SK-N-SH (cell line): ENCODE results near the gene GABRD. TPM values are rescaled to one million over a fixed set of nuclear protein-coding genes. Genes with fewer than 3 reads are reported as not detected.

ENCODE experiments used
- CTCF ChIA-PET: fragments of 300-600, 350-600 bp; formaldehyde crosslinking; extraction: SDS; loops from one replicate; lab custom pipeline; 2021; lab: Yijun Ruan, JAX
- POLR2A ChIA-PET: fragments of 350-600 bp; sonication (Branson Sonifier 250); formaldehyde crosslinking; extraction: SDS; loops from one replicate; lab custom pipeline; 2020; ENCODE audit warnings: antibody characterized with exemption, inconsistent platforms; lab: Yijun Ruan, JAX
- DNase-seq: peaks from one replicate; pipeline ENCODE4 v3.0.0; 2012
- H2AFZ ChIP-seq: fragments of 200-600 bp; sonication (generic); 2 replicates; pipeline ENCODE4 v1.8.1; 2016; ENCODE audit warnings: antibody characterized with exemption, mild to moderate bottlenecking, low read depth
- H3F3A ChIP-seq: fragments of 200-600 bp; sonication (generic); replicated peaks from 2 replicates; pipeline ENCODE3; 2016; ENCODE audit warnings: antibody characterized with exemption, mild to moderate bottlenecking; ENCODE audit not compliant: insufficient read depth
- H3K27ac ChIP-seq, 2 experiments: fragments of 200-500 bp in 1 of 2; fragments of 200-600 bp in 1 of 2; sonication (Bioruptor generic) in 1 of 2; sonication (generic), shearing (Covaris generic) in 1 of 2; 2 replicates each; pipeline versions ENCODE4 v1.5.1 to v1.6.1; 2014 to 2016; ENCODE audit warnings: low read depth in 2 of 2, inconsistent platforms in 1 of 2, low read length in 1 of 2, mild to moderate bottlenecking in 1 of 2, mixed read lengths in 1 of 2
- H3K27me3 ChIP-seq: fragments of 200-600 bp; sonication (generic), shearing (Covaris generic); 2 replicates; pipeline ENCODE4 v1.6.1; 2016; ENCODE audit warnings: mixed run types; ENCODE audit not compliant: insufficient read depth
- H3K36me3 ChIP-seq, 2 experiments: fragments of 200-500 bp in 1 of 2; fragments of 200-600 bp in 1 of 2; sonication (Bioruptor generic) in 1 of 2; sonication (generic) in 1 of 2; replicated peaks in 1 of 2; 2 replicates each; pipeline versions ENCODE3 to v1.5.1; 2014 to 2016; ENCODE audit warnings: low read length in 1 of 2, mild to moderate bottlenecking in 1 of 2; ENCODE audit not compliant: insufficient read depth in 2 of 2, control insufficient read depth in 1 of 2
- H3K4me1 ChIP-seq, 2 experiments: fragments of 200-500 bp in 1 of 2; fragments of 200-600 bp in 1 of 2; sonication (Bioruptor generic) in 1 of 2; sonication (generic), shearing (Covaris generic) in 1 of 2; 2 replicates each; pipeline versions ENCODE4 v1.5.1 to v1.6.1; 2014 to 2016; ENCODE audit warnings: low read depth in 1 of 2, low read length in 1 of 2, mixed run types in 1 of 2; ENCODE audit not compliant: insufficient read depth in 2 of 2, control insufficient read depth in 1 of 2
- H3K4me2 ChIP-seq: fragments of 200-600 bp; sonication (generic), shearing (Covaris generic); 2 replicates; pipeline ENCODE4 v1.6.1; 2017; ENCODE audit warnings: mixed run types
- H3K4me3 ChIP-seq, 2 experiments: fragments of 200-500 bp in 1 of 2; fragments of 200-600 bp in 1 of 2; sonication (Bioruptor generic) in 1 of 2; sonication (generic), shearing (Covaris generic) in 1 of 2; 2 replicates each; pipeline versions ENCODE4 v1.5.1 to v1.8.1; 2014 to 2016; ENCODE audit warnings: low read depth in 2 of 2, inconsistent platforms in 1 of 2, low read length in 1 of 2, mild to moderate bottlenecking in 1 of 2, mixed read lengths in 1 of 2, moderate library complexity in 1 of 2
- H3K79me2 ChIP-seq: fragments of 200-600 bp; sonication (generic); 2 replicates; pipeline ENCODE4 v1.8.1; 2017; ENCODE audit warnings: mild to moderate bottlenecking; ENCODE audit not compliant: insufficient read depth
- H3K9ac ChIP-seq: fragments of 200-600 bp; sonication (generic); 2 replicates; pipeline ENCODE4 v1.6.1; 2017; ENCODE audit warnings: mixed run types
- H3K9me2 ChIP-seq: fragments of 200-600 bp; sonication (generic); 2 replicates; pipeline ENCODE4 v1.6.1; 2017; ENCODE audit warnings: mixed run types
- H3K9me3 ChIP-seq: fragments of 200-600 bp; sonication (generic); 2 replicates; pipeline ENCODE4 v1.6.1; 2017; ENCODE audit warnings: mixed run types, mild to moderate bottlenecking, moderate library complexity
- H4K20me1 ChIP-seq: fragments of 200-600 bp; sonication (generic); 2 replicates; pipeline ENCODE4 v1.6.1; 2017; ENCODE audit warnings: mild to moderate bottlenecking, mixed run types; ENCODE audit not compliant: insufficient read depth
- ELF1 ChIP-seq: IDR thresholded peaks from 2 replicates; pipeline ENCODE4 v1.4.0; 2012
- FOSL2 ChIP-seq: IDR thresholded peaks from 2 replicates; pipeline ENCODE4 v1.4.0; 2012; ENCODE audit warnings: low read depth, mild to moderate bottlenecking, moderate library complexity, borderline replicate concordance
- FOXJ3 ChIP-seq: sonication (generic); formaldehyde crosslinking; IDR thresholded peaks from 2 replicates; pipeline ENCODE4 v1.5.1; 2020; ENCODE audit warnings: mild to moderate bottlenecking, missing genetic modification reagents
- FOXM1 ChIP-seq: IDR thresholded peaks from 2 replicates; pipeline ENCODE4 v1.4.0; 2012; ENCODE audit warnings: low read depth, mild to moderate bottlenecking
- GATA2 ChIP-seq: sonication (generic); formaldehyde crosslinking; IDR thresholded peaks from 2 replicates; pipeline ENCODE4 v1.5.0; 2020; ENCODE audit warnings: mild to moderate bottlenecking, missing genetic modification reagents
- MAX ChIP-seq: IDR thresholded peaks from 2 replicates; pipeline ENCODE4 v1.4.0; 2012; ENCODE audit warnings: low read depth
- MEF2A ChIP-seq: IDR thresholded peaks from 2 replicates; pipeline ENCODE4 v1.4.0; 2012; ENCODE audit warnings: low read depth, borderline replicate concordance
- NRF1 ChIP-seq: IDR thresholded peaks from 2 replicates; pipeline ENCODE4 v1.6.1; 2012; ENCODE audit warnings: low read depth, mild to moderate bottlenecking, low read length
- PBX3 ChIP-seq: IDR thresholded peaks from 2 replicates; pipeline ENCODE4; 2012
- POLR2AphosphoS5 ChIP-seq: IDR thresholded peaks from 2 replicates; pipeline ENCODE4 v1.6.1; 2012; ENCODE audit warnings: low read depth, low read length
- RAD21 ChIP-seq: IDR thresholded peaks from 2 replicates; pipeline ENCODE4 v1.6.1; 2012; ENCODE audit warnings: mild to moderate bottlenecking, low read length
- REST ChIP-seq: IDR thresholded peaks from 2 replicates; pipeline ENCODE4 v1.6.1; 2012; ENCODE audit warnings: mild to moderate bottlenecking, low read depth, low read length, moderate library complexity
- TAF1 ChIP-seq: IDR thresholded peaks from 2 replicates; pipeline ENCODE4 v1.6.1; 2012; ENCODE audit warnings: low read depth, mild to moderate bottlenecking, low read length, moderate library complexity, borderline replicate concordance
- TCF12 ChIP-seq: IDR thresholded peaks from 2 replicates; pipeline ENCODE4 v1.4.0; 2012
- TEAD4 ChIP-seq: IDR thresholded peaks from 2 replicates; pipeline ENCODE4 v1.4.0; 2012; ENCODE audit warnings: mild to moderate bottlenecking, borderline replicate concordance; ENCODE audit not compliant: insufficient read depth
- USF2 ChIP-seq: fragments of 150-350 bp; IDR thresholded peaks from 2 replicates; pipeline ENCODE4 v1.6.1; 2017; ENCODE audit warnings: antibody characterized with exemption, low read length, low read depth, borderline replicate concordance
- YY1 ChIP-seq: IDR thresholded peaks from 2 replicates; pipeline ENCODE4 v1.4.0; 2012; ENCODE audit warnings: low read depth, mild to moderate bottlenecking
- WGBS: methylation state at CpG from one replicate; pipeline ENCODE4 v1.1.6; 2017; ENCODE audit warnings: low lambda C conversion rate; 5-methylcytosine and 5-hydroxymethylcytosine counted together
- polyA plus RNA-seq, 3 experiments: library from polyadenylated mRNA; depleted of rRNA; stranded (reverse); fragments of >200 nt; gene quantifications; 2 replicates each; pipeline ENCODE4 v1.2.3, GENCODE V29; 2012
- TF ChIP-seq, protein P1 (sequence below): IDR thresholded peaks from 2 replicates; pipeline ENCODE4 v1.4.0; 2012; ENCODE audit warnings: low read depth, borderline replicate concordance

GABRD gene
- polyA plus RNA-seq, 1 of the 3 experiments (the other 2 are of a cell fraction), result 0.07 TPM

- Histone ChIP-seq H3K4me3 (no peak overlapping the region), H3F3A (no peaks in the 10 kb centered on the region), H3K36me3 (no peaks in the 10 kb centered on the region), H3K9ac (no peak overlapping the region), H2AFZ (no peak overlapping the region), H3K4me1 (peaks cover 0 to 12% of the 10 kb centered on the region in 2 experiments; a peak in 1 of 4 replicates), H3K27ac (no peak overlapping the region), H4K20me1 (no peaks in the 10 kb centered on the region), H3K4me2 (no peak overlapping the region), H3K79me2 (no peaks in the 10 kb centered on the region), H3K9me2 (no peaks in the 10 kb centered on the region), H3K9me3 (no peaks in the 10 kb centered on the region)
- CTCF ChIA-PET, result interaction anchor here (1.0 to 1.8 kb wide), 2 partner anchors 27 to 57 kb away, joined by 3 to 7 read pairs; no protein-coding TSS in a partner anchor
- DNase-seq, result no peak
- 71% methylated on average over 13 of the region's 13 CpGs for WGBS
- POLR2A ChIA-PET, result no interaction called here
- no peak for TF ChIP-seq GATA2 (CRISPR knock-in tag)
- TF ChIP-seq MEF2A, result no peak
- no peak for TF ChIP-seq RAD21
- no peak for TF ChIP-seq TAF1
- TF ChIP-seq TEAD4, result no peak
- TF ChIP-seq TCF12, result no peak
- no peak for TF ChIP-seq USF2
- TF ChIP-seq, all 33 proteins: peak for 0
- H3K27me3 ChIP-seq, result no peaks in the 10 kb centered on the region
Measured at GRCh38 chr1:1987142-1987510, 32.0 kb upstream of the GABRD start.

DNA sequence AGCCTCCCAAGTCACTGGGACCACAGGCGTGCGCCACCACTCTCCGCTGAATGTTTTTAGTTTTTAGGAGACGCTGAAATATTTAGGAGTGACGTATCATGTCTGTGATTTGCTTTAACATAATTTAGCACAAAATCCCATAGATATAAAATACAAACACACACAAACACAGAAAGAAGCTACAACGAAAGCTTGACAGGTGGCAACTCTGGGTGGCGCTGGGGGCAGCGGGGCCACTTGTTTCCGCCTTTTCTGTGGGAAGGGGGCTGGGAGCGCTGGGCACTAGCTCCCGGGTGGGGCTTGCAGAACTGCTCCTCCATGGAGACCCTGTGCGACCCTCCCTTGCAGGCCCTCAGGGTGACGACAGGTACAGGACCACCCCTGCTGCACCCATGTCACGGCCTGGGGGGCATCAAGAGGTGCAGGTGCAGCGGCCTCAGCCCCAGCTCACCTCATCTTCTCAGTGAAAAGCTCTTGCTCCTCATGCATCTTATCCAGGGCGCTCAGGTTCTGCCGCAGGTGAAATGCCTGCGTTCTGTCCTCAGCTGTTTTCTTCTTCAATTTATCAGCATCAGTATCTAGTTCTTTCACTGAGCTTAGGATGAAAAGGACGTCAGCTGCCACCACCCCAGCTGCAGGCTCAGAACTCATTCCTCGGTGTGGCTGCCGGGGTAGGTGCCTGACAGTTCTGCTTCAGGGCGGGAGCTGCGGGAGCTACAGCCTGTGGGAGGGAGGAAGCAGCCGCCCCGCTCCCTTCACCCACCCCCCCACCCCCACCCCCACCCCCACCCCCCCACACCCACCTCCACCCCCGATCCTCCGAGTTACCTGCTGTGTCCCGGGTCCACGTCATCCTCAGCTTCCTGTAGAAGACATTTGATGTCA is 30.8 kb upstream of the GABRD start:
- DNase-seq, result peak; percentile 41
- TF ChIP-seq RAD21, result no peak
- no peak for TF ChIP-seq ELF1
- TF ChIP-seq YY1, result no peak
- no peak for TF ChIP-seq GATA2 (CRISPR knock-in tag)
- no peak for TF ChIP-seq FOSL2
- TF ChIP-seq REST, result no peak
- TF ChIP-seq PBX3, result no peak
- TF ChIP-seq, protein P1, sequence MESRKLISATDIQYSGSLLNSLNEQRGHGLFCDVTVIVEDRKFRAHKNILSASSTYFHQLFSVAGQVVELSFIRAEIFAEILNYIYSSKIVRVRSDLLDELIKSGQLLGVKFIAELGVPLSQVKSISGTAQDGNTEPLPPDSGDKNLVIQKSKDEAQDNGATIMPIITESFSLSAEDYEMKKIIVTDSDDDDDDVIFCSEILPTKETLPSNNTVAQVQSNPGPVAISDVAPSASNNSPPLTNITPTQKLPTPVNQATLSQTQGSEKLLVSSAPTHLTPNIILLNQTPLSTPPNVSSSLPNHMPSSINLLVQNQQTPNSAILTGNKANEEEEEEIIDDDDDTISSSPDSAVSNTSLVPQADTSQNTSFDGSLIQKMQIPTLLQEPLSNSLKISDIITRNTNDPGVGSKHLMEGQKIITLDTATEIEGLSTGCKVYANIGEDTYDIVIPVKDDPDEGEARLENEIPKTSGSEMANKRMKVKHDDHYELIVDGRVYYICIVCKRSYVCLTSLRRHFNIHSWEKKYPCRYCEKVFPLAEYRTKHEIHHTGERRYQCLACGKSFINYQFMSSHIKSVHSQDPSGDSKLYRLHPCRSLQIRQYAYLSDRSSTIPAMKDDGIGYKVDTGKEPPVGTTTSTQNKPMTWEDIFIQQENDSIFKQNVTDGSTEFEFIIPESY, result no peak
- no peak for TF ChIP-seq NRF1
- no peak for TF ChIP-seq POLR2AphosphoS5
- no peak for TF ChIP-seq MAX
- TF ChIP-seq TAF1, result no peak
- TF ChIP-seq FOXM1, result no peak
- TF ChIP-seq FOXJ3 (CRISPR knock-in tag), result no peak
- 54% methylated on average over 17 of the region's 29 CpGs for WGBS
- ChIA-PET CTCF (interaction anchor here (0.6 to 1.0 kb wide), 5 partner anchors 9 to 56 kb away, joined by 3 to 5 read pairs (median 3); no protein-coding TSS in a partner anchor), POLR2A (no interaction called here)
- Histone ChIP-seq H3K4me2 (no peak overlapping the region), H3K79me2 (no peaks in the 10 kb centered on the region), H3K4me3 (no peak overlapping the region), H3K9ac (no peak overlapping the region), H2AFZ (no peak overlapping the region), H3K9me3 (no peaks in the 10 kb centered on the region), H3F3A (no peaks in the 10 kb centered on the region), H4K20me1 (no peaks in the 10 kb centered on the region), H3K4me1 (peaks cover 0 to under 1% of the 10 kb centered on the region in 2 experiments; a peak in 1 of 4 replicates), H3K27ac (no peak overlapping the region), H3K27me3 (no peaks in the 10 kb centered on the region), H3K9me2 (no peaks in the 10 kb centered on the region), H3K36me3 (no peaks in the 10 kb centered on the region)
